Lower leg skin (tissue), 4 donors: ENCODE measurements around the gene AP1G2. TPM values are rescaled to one million over a fixed set of nuclear protein-coding genes. Genes with fewer than 3 reads are reported as not detected.

ENCODE experiments used
- DNase-seq, 2 donors: peaks; one replicate each; pipeline ENCODE4 v3.0.0-alpha.2; 2019; ENCODE audit warnings: low spot score in 2 of 2
- H3K4me3 ChIP-seq: fragments of 200-600 bp; sonication (generic); 2 replicates; pipeline ENCODE4 v1.5.1; 2017; ENCODE audit warnings: mild to moderate bottlenecking, low read depth; ENCODE audit not compliant: poor library complexity, severe bottlenecking
- POLR2A ChIP-seq, 2 donors: fragments of 450-650 bp; IDR thresholded peaks; one replicate each; pipeline ENCODE4 v1.6.1; 2016 to 2017; ENCODE audit warnings: antibody characterized with exemption in 2 of 2, mild to moderate bottlenecking in 1 of 2, moderate library complexity in 1 of 2
- WGBS, 2 donors: methylation state at CpG; one replicate each; pipeline ENCODE4 v1.1.5; 2018; 5-methylcytosine and 5-hydroxymethylcytosine counted together
- intact Hi-C: fragments of 100-400 bp; cut with DNase I; formaldehyde crosslinking; loops from one replicate; pipeline ENCODE4 v1.15.0; 2023; ENCODE audit warnings: low total_unique reads
- total RNA-seq, 4 donors: library from RNA; depleted of rRNA; stranded (reverse); fragments of >200 nt; gene quantifications; one replicate each; pipeline ENCODE4 v1.1.0, GENCODE V29; 2016
- TF ChIP-seq, protein P1 (sequence below), 3 donors: fragments of 450-650 bp; IDR thresholded peaks; one replicate each; pipeline ENCODE4 v1.5.1; 2016; ENCODE audit warnings: antibody characterized with exemption in 3 of 3, mild to moderate bottlenecking in 3 of 3, moderate library complexity in 2 of 3

The AP1G2 gene
- total RNA-seq, 4 donors from 2014 or later, result 113 to 206 (median 141) TPM

DNA sequence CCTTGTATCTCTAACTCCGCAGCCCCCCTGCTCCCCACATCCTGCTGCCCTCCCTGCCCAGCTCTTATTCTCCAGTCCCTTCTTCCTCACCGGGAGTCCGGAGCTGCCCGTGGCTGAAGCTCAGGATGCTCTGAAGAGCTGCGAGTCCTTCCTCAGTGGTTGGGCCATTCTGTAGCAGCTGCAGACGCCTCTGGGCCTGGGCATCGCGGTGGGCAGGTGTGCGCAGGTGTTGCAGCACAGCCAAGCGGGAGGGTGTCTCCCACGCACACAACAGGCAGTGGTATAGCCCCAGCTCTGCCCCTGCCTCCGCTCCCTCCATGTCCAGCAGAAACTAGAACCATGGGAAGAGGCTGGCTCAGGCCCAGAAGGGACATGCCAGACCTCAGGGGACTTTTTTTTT lies 36.2 kb downstream of the AP1G2 start:
- no peak for DNase-seq
- TF ChIP-seq, protein P1, sequence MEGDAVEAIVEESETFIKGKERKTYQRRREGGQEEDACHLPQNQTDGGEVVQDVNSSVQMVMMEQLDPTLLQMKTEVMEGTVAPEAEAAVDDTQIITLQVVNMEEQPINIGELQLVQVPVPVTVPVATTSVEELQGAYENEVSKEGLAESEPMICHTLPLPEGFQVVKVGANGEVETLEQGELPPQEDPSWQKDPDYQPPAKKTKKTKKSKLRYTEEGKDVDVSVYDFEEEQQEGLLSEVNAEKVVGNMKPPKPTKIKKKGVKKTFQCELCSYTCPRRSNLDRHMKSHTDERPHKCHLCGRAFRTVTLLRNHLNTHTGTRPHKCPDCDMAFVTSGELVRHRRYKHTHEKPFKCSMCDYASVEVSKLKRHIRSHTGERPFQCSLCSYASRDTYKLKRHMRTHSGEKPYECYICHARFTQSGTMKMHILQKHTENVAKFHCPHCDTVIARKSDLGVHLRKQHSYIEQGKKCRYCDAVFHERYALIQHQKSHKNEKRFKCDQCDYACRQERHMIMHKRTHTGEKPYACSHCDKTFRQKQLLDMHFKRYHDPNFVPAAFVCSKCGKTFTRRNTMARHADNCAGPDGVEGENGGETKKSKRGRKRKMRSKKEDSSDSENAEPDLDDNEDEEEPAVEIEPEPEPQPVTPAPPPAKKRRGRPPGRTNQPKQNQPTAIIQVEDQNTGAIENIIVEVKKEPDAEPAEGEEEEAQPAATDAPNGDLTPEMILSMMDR (IDR thresholded peaks at IDR 0.05), result no peak
- no peak for TF ChIP-seq POLR2A (IDR thresholded peaks at IDR 0.05)
- intact Hi-C loops, result no loop called here

DNA sequence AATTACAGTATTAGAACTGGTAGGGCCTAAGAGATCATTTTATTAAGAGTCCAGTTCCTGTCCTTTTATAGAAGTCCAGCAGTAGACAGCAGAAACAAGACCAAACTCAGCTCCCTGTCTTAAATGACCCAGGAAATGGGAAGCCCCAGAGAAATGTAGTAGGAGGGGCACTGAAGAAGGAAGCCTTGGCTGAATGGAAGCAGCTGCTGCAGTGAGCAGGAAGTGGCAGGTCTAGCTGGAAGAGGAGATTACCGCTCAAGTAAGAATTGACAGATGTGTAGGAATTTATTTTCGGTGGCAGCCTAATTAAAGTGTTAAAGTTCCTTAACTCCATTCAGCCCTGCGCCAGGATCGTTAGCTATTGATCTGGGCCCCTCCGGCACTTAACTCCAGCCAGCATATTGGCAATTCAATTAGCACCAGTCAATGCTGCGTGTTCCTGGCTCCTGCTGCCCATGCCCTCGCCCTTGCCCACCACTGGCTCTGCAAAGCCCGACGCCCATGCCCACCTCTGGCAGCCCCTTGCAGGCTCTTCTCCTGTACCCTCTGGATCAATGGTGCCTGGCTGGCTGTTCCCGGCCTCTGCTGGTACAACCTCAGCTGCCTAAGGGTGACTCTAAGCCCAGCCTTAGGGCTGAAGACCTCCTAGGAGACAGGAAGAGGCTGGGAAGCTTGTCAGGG lies 37.1 kb downstream of the AP1G2 start:
- no peak overlapping the region for H3K4me3 ChIP-seq
- no peak for DNase-seq
- no peak for TF ChIP-seq POLR2A (IDR thresholded peaks at IDR 0.05)
- TF ChIP-seq, protein P1 (IDR thresholded peaks at IDR 0.05), result no peak
- intact Hi-C loops, result no loop called here
- 75 to 78% methylated on average over 10 of the region's 10 CpGs for whole genome bisulfite sequencing, 2 donors

More for the DNA sequence above, 36.2 kb downstream of the AP1G2 start:
- WGBS, 2 donors, result 91 to 93% methylated on average over 12 of the region's 12 CpGs
- no peak overlapping the region for H3K4me3 ChIP-seq

DNA sequence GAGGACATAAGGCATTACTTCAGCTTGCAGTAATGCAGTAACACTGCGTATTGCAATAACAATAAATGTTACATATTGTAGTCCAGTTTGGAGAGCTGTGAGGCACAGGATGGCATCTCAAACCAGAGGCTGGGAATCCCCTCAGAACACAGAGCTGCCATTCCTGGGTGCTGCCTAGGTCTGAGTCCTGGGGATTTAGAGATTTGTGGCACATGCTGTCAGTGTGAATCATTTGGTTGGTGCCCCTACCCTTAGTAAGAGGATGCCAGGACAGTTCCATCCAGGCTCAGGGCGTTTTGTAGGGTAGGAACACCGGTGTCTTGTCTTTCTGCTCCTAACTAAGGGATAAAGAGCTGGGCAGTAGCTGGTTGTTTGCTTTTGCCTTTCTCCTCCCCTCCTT lies 38.6 kb downstream of the AP1G2 start:
- intact Hi-C loops, result no loop called here
- H3K4me3 ChIP-seq, result no peak overlapping the region
- WGBS, 2 donors, result 56 to 80% methylated on average over 3 of the region's 3 CpGs
- DNase-seq, result no peak
- TF ChIP-seq, protein P1 (IDR thresholded peaks at IDR 0.05), result no peak
- TF ChIP-seq POLR2A (IDR thresholded peaks at IDR 0.05), result no peak

DNA sequence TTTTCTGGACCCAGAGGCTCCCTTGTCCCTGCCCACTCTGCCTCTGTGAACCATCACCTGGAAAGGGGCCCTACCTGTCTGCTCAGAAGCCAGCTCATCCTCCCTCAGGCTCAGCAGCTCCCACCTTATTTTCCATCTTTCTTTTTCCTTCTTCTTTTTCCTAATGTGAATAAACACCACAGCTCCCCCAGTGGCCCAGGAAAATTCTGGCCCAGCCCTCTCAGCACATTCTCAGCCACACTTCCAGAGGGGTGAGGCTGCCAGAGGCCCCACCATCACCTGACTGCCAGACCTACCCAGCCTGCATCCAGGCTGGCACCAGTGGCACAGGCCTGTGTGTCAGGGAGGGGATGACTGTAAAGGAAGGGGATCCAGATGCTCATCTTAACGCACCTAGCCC lies 39.0 kb downstream of the AP1G2 start:
- TF ChIP-seq POLR2A (IDR thresholded peaks at IDR 0.05), result no peak
- TF ChIP-seq, protein P1 (IDR thresholded peaks at IDR 0.05), result no peak
- DNase-seq, result no peak
- WGBS, 2 donors, result 65 to 77% methylated on average over 1 of the region's 1 CpG
- no peak overlapping the region for H3K4me3 ChIP-seq
- intact Hi-C loops, result no loop called here

DNA sequence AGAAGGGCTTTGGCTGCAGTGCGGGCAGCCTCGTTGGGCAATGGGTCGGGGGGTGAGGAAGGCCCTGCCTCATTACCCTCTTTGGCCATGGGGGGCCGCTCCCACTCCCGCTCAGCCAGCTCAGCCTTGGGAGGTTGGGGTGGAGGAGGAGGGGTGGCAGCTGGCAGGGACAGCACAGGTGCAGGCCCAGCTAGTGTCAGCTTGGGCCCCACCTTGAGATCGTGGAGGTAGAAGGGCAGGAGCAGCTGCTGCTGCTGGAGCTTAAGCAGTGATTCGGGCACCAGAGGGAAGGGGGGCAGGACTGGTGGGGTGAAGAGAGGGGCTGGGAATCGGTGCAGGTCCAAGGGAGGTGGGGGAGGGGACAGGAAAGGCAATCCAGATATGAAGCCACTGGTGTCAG lies 42.0 kb downstream of the AP1G2 start:
- intact Hi-C loops, result no loop called here
- no peak for TF ChIP-seq POLR2A (IDR thresholded peaks at IDR 0.05)
- TF ChIP-seq, protein P1 (IDR thresholded peaks at IDR 0.05), result no peak
- WGBS, 2 donors, result 83 to 90% methylated on average over 5 to 8 of the region's 8 CpGs
- no peak overlapping the region for H3K4me3 ChIP-seq
- no peak for DNase-seq

DNA sequence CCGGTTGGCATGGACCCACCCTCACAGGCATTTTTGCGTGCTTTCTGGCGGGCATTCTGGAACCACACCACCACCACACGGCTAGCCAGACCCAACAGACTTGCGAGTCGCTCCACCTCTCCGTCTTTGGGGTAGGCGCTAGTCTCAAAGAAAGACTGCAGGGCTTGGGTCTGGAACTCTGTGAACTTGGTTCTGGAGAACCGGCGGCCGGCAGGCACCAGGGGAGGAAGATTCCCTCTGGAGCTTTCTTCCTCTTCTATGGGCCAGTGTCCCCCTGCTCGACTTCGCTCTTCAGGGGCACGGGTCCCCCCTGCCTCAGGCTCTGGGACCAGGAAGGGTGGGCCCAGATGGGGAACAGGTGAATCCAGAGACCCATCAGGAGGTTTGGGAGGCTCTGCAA lies 42.6 kb downstream of the AP1G2 start:
- DNase-seq, result no peak
- no peak overlapping the region for H3K4me3 ChIP-seq
- 94 to 95% methylated on average over 14 of the region's 14 CpGs for WGBS, 2 donors
- TF ChIP-seq, protein P1 (IDR thresholded peaks at IDR 0.05), result no peak
- no peak for TF ChIP-seq POLR2A (IDR thresholded peaks at IDR 0.05)
- intact Hi-C loops, result no loop called here
